HG03025 (cell line): ENCODE results near the gene DUSP10.

Source experiments
- ATAC-seq: cut with Tn5 transposase; IDR thresholded peaks from one replicate; pipeline ENCODE4 v1.9.1; 2021; ENCODE audit warnings: mild to moderate bottlenecking, moderate library complexity; ENCODE audit not compliant: unreplicated experiment, low FRiP score

Gene DUSP10

DNA sequence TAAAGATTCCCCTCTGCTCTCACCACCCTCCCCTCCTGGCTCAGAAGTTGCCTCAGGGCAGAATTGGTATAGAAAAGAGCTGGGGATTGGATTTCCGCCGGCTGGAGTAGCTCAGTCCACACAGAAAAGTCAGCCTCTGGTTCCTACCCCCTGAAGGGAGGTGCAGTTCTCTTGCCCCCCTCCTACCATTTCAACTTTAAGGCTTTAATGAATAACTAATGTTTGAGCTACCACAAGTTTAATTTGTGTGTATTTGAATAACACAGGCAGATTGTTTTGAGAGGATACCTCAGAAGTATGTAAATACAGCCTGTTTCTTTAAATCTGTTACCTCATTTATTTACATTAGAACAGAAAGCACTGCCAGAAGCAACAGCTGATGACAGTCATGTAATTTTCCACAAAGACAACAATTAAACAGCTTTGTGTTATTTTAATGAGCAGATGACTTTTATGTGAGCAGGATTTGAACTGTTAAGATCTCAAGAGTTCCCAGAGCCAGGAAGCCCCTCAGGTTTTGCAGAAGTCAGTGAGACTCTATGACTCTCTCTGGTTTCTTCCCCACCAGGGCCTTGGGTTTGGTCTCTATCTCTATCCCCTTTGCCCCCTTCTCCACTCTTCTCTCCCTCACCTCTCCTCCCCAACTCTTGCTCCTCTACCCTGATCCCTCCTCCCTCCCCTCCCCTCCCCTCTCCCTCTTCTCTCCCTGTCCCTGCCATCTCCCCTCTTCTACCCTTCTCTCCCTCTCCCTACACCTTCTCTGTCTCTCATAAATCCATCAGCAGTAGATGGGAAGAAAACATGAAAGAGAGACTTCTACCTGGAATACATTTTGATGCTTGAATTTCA lies 26.3 kb downstream of the DUSP10 start:
- no peak for ATAC-seq

DNA sequence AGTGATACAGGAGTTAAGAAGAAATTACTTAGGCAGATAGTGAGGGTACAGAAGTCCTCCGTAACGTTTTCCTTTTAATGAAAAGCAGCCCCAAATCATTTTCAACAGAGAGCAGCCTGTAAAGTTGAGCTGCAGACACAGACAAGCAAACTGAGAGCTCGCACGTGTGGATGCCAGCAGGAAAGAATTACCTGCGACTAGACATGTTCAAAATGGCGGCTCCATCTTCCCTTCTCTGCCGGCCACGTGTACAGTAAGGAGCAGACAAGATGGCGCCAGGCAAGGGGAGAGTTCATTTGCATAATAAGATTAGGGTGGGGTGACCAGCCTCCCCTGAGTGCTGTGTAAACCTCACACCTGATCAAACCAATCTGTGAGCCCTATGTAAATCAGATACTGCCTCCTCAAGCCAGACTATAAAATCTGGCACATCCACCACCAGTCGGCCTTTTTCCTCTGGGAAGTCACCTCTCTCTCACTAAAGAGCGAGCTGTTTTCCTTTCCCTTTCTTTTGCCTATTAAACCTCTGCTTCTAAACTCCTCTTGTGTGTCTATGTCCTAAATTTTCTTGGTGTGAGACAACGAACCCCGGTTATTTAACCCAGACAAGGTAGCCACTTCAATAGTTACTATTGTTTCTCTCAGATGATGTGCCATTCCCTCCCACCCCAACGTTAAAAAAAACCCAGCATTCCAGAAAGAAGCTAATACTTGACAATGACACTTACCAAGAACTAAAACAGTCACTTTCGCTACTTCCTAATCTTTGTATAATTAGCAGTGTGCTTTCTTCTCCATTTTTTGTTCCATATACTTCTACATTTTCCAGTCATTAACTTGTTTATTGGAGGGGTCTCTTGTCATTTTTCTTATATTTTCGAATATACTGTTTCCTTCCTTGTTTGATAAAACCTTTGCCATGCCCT lies 27.4 kb downstream of the DUSP10 start:
- no peak for ATAC-seq

DNA sequence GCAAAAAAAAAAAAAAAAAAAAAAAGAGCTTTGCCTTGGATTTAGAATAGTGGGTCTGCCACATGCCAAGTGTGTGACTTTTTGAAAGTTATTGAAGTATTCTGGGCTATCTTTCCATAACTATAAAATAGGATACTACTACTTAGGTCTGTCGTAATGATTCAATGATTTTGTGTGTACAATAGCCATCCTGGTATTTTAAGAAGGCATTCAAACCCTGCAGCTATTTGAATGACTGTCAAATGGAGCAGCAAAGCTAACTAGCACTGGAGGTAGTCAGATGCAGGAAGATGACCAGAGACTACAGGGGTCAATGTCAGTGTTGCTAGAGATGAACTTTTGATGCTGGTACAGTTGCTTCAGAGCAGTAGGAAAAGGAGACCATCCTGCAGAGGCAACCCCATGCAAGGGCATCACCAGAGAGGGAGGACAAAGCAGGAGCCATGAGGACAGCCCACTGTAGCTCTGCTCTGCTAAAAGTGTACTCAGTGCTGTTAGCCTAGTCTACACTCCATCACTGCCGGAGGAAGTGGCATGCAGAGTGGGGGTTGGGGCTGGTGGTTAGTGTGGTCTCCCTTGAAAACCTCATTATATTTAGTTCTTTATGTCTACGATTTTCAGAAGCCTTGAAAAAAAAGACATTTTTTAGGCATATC lies 29.0 kb downstream of the DUSP10 start:
- ATAC-seq: peak; percentile 53

DNA sequence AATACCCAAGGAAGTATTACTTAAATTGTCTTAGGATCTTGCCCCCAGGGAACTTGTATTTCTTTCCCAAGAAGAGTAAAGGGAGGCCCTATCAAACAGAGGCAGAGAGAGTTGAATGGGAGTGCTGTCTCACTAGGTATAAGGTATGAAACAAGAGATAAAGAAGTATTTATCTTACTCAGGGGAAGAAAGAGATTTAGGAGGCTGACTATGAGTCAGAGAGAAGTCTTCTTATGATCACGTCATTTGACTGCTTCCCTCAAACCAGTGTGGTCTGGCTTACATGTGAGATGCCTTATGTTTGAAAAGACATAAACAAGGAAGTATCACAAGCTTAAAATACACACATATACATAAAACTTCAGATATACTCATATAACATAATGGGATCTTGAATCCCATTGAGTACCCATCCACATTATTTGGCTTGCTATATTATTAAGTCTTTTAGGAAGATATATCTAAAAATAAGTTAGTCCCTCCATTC lies 29.6 kb downstream of the DUSP10 start:
- ATAC-seq: peak; percentile 43

DNA sequence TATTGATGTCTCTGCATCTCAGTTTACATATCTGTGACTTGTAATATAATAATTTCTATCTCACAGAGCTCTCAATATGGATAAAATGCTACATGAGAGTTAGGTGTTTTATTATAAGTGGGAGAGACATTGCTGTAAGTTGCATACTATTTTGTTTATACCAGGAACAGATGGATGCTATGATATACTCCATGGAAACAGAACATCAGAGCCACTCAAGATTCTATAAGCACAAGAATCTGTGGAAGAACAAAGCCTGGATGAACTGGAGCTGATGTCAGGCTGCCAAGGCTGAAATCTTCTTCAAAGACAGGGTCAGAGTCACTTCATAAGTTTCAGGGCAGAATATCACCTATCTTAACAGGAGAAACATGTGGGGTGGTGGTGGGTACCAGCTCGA lies 30.2 kb downstream of the DUSP10 start:
- no peak for ATAC-seq

DNA sequence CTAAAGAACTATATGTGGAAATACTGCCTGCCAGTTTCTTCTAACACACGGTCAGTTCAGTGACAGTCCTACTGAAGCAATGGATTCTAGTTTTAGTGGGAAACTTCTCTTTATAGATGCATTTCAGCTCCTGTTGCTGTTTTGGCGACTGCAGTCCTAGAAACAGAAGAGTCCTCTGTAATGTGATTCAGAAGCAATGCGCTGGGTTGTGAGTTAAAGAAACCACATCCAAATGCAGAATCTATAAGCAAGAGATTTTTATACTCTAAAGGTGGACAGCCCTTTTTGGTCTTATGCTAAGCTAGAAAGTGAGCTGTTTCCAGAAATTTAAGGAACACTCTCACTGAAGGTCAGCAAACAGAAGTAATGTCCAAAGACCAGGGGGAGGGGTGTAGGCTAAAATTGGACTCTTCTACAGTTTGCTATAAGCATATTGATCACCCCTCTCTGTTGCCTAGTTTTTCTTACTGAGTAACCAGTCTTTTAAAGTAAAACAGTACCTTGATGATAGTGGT lies 30.8 kb downstream of the DUSP10 start:
- no peak for ATAC-seq

DNA sequence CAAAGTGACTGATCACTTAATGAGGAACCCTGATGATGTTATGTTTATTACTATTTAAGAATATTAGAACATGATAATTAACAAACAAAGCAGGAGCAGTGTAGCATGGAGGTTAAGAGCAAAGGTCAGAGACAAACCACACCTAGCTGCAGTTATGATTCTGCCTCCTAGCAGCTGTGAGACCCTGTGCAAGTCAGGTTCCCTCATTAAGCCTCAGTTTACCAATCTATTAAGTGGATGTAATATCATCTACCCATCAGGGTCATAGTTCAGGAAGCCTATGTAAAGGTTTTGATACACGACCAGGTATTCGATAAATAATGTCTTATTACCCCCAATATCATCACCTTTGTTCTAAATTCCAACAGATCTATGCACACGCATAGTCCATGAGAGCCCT lies 32.0 kb downstream of the DUSP10 start:
- ATAC-seq: no peak

DNA sequence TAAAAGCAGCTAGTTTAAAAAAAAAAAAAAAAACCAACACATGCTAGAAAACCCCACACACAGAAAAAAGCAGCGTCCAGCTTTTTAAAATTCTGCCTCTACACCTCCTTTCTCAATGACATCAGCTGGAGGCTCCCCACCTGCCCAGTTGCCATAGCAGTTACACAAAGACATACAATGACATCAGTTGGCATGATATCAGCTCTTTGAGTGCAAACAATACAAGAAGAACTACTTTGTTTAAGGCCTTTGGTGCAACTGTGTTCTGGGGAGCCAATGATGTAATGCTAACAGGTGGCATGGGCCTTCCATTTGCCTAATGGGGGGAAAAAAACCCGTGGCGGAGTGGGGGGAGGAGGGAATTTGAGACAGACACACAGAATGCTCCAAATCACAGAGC lies 32.9 kb downstream of the DUSP10 start:
- no peak for ATAC-seq

DNA sequence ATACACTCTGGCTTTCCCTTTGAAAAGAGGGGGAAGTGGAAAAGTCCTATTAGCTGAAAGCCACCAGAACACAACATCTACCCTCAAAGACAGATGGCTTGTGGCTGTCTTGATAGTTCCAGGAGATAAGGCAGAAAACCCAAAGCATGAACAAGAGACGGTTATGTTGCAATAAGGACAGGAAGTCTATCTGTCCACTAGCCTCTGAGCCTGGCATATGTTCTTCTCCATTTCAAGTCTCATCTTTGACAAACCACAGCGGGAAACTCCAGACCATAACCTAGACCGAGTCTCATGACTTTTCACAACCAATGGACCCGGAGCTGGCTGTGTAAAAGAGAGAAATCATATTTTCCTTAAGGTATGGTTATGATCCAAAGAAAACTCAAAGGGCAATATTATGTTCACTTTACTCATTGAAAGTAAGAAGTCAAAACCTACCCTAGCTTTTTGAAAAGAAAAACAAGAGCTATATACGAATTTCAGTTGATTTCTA lies 33.8 kb downstream of the DUSP10 start:
- ATAC-seq: peak; percentile 52

DNA sequence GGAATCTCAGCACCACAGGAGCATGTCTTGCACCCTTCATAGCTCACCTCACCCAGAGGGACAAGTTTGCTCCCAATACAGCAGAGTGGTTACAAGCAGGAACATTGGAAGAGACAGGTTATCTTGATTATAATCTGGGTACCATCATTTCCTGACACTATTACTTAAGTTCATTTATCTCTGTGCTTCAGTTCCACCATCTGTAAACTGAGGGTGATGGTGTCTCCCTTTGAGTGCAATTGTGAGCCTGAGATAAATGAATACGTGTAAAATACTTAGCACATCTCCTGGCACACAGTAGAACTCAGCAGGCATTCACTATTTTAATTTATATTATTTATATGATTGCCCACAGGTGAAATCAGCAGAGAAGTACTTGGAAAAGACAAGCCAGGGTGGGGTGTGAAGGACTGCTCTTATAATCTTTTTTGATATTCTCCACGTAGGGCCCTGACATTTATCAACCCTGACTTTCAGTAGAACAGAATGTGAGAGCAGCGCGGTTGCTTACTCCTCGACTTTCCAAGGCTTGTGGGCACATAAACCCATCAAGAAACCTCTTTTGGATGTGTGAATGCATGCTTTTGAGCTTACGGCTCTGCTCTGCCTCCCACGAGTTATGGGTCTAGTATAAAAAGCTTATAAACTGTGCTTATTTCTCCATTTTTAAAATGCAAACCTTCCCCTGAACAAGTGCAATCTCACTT lies 34.9 kb downstream of the DUSP10 start:
- no peak for ATAC-seq

DNA sequence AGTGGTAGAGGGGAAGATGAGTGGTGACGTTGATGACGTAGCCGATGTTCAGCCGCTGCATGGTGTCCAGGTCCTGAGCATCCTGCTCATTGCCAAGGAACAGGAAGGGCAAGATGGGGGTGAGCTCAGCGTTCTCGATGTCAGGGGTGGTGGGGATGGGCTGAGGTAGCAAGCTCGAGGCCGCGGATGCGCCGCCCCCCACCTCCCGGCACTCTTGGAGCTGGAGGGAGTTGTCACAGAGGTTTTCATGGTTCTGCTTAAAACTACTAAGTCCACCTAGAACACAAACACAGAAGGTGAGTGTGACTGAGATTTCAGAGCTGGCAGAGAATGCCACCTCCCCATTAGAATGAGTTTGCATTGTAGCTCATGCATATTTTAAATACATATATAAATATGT lies 35.7 kb downstream of the DUSP10 start:
- ATAC-seq: no peak

DNA sequence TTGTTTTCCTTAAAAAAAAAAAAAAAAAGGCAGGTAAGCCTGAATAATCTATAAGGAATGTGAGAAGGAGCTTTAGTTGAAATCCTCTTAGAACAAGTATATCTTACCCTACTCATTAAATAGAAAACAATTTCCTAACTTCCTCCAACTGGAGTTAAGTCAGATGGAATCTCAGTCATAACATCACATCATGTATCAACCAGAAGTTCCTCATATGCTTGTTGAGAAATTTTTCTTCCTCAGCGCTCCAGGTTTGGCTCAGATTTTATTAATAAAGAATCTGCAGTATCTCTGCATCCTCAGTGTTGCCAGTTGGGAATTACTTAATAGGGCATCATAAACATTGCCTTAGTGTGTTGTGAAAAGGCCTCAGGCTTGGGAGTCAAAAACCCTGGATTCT lies 37.6 kb downstream of the DUSP10 start:
- no peak for ATAC-seq

DNA sequence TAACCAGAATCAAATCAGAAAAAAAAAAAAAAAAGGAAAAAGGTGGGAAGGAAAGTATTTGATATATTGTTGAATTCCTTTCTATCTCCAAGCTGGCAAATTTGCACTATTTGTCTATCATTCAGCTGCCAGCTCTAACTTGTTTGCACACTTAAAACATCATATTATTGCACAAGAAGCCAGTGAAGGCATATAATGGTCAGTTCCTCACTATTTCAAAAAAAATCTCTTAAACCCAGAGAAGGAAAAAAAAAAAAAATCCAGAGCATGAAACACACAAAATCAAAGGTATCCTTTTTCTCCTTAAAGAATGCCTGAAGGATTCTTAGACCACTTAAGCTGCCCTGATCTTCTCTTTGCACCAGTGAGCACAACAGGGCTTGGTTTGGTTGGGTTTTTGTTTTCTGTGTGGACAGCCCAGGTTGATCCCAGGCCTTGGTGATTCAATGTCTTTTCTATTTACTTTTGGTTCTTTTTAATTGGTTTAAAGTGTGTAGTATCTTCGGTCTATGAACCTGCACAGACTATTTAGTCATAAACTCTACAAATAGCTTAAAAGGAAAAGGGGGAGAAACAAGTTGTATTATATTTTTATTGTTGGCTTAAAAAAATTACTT lies 40.2 kb downstream of the DUSP10 start:
- ATAC-seq: no peak

DNA sequence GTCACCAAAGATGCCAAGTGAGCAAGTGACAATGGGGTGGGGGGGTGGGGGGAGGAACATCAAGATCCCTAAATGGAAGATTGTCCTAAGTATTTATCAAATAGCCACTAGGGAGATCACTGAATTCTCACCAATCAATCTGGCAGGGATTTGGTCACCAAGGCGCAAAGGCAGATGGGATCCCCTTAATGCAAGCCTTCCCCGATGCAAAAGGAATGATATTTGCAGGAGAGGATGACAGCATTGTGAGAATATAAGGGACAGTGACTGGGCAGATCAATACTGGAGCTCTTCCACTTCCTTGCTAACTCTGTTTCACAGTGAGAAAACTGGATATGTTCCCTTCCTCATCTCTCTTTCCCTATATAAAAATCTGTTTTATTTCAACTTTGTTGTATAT lies 40.9 kb downstream of the DUSP10 start:
- no peak for ATAC-seq

DNA sequence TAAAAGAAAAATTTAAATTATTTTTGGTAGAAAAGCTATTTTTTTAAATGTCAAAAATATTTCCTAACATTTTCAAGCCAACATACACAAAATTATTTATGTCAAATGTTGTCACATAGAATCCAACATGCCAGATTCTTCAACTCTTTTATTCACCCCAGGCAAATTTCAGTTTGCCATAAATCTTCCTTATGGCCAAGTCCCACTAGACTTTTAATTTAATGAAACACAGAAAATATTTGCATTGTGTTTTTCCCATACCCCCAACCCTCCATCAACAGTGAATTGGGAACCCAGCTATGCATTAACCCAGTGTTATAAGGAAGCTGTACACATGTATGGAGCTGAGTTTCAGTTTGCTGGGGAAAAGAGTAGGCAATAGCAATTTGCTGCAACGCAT lies 41.4 kb downstream of the DUSP10 start:
- ATAC-seq: no peak

DNA sequence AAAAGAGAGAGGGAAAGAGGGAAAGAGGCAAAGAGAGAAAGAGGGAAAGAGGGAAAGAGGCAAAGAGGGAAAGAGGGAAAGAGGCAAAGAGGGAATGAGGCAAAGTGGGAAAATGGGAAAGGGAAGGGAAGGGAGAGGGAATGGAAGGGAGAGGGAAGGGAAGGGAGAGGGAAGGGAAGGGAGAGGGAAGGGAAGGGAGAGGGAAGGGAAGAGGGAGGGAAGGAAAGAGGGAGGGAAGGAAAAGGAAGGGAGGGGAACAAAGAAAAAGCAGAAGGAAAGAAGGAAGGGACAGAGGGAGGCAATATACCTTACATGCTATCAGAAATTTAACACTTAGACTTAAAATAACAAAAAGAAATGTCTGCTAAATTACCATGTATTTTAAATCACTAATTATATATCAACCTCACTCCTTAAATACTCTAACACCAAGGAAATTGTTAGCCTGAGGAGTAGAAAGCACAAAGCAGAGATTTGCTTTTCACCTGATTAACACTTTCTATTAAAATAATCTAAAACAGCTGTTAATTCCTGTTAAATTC lies 41.8 kb downstream of the DUSP10 start:
- no peak for ATAC-seq

DNA sequence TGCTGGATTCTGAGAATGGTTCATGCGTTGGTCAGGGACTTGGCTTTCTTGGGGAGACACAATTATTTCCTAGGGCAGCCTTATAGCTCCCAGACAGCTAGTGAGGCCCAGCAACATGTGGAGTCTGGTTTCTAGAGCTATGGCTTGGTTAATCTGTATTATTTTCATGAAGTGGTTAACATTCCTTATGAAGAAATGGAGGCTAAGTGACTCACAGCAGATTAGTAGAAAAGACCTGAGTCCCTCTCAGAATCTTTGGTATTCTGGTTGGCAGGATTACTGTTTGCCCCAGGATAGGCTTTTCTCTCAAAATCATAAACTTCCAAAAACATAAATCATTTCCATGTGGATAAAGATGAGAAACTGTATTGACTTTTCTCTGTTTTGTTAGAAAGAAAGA lies 42.3 kb downstream of the DUSP10 start:
- no peak for ATAC-seq

DNA sequence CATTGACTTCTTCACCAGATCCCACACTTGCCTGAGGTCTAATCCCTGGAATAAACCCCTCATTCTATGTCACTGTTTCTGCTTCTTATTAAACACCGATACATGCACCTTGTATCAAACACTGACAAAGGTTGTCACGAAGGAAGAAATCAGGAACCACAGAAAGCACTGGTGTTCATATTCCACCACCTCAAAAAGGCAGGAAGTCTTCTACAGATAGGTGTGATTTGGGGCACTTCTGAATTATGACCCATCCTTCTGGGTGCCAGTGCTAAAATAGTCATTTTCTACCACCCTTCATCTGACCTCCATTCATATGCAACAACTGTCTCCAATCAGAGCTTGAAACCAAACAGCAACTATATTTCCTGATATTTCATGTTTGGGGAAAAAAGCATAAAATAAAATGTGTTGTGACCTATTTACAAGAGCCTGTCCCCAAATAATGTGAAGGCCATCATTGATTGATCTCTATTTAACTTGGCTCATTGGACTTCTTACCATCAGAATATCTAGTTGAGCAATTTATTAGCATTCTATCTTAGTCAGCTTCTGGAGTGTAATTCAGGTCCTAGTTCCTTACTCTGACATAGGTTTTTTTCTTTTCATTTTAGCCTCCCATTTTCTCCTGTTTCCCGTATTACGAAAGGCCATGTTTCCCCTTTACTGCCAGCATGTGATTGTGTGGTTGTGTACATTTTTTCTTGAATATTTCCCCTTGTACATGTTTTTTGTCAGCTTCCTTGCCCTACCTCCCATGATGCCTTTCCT lies 43.1 kb downstream of the DUSP10 start:
- no peak for ATAC-seq
